ENCODE results near the gene TBC1D7. TPM values are rescaled to one million over a fixed set of nuclear protein-coding genes. Genes with fewer than 3 reads are reported as not detected.

TBC1D7 gene
- total RNA-seq, 1 experiment from 2014 or later: 44.9 TPM

DNA sequence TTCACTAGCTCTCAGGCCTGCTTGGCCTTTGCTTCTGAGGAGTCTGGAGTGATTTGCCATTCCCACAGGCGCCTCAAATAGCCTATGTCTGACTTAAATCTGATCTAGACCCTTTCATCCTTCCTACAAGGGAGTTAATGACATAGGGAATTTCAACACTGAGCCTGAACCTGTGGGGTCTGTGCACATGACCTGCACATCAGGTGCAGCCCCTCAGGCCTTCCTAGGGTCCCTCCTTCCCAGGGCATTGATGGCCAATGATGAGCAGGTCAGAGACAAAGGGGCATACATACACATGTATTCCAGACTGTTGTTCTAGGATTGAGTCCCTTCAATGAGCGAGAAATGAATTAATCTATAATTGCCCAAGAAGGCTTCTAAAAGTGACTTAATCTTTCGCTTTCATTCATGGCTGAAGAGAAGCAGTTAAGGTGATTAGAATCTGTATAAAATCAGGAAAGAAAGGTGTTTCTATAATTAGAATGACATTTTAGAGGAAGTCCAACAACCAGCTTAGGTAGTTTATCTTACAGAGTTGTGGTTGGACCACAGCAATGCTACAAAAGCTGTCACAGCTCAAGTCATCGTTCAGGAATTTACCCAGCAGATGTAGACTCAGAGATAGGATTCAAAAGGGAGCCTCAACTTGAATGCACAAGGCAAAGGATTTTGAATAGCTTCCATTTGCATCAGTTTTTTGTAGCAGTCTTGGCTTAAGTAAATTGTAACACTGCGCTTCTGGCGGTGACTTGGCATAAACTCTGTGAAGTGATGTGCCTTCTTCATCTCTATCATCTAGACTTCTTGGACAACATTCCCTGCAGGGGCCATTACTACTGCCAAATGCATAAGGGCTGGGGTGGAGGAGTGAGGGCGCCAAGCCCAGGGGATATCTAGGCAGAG is 27.0 kb upstream of the TBC1D7 start (continued):
- TF ChIP-seq NR1H2 (CRISPR knock-in tag; IDR thresholded peaks at IDR 0.05): no peak

DNA sequence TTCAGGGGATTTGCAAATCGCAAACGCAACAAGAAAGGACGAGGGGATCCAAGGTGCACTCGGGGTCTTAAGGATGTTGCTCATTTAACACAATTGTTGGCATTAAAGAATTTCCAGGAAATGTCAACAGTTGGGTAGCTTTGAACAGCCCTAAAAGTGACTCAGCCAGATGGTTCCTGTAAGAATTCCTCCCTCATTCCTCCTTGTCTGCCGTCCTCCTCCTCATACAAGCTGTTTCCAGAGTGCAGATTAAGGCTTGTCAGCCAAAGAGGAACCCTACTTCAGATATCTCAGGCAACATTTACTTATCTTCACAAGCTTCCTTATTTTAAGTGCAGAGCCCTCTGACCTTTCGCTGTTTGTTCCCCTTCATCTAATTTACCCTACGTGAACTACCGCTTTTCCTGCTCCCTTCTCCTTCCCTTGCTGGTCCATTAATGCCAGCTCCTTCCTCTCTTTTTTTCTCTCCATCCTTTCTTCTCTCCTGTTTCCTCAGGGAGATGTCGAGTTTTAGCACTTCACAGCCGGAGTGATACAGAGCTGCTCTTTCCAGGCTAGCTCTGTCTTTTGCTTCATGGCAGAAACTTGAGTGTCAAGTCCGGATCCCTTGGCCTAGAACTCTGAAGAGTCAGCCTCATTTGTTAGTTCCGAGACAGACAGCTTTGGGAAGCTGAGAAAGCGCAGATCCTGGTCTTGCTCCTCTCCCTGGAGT is 26.1 kb upstream of the TBC1D7 start:
- Mint-ChIP-seq H3K4me1 (peaks cover 48% of the 10 kb centered on the region), H3K4me3 (no peak overlapping the region), H3K36me3 (no peaks in the 10 kb centered on the region), H3K27me3 (ENCODE audit: low read depth) (no peaks in the 10 kb centered on the region; the same call in 1 of the 2 replicates), H3K27ac (no peak overlapping the region), H3K9me3 (no peaks in the 10 kb centered on the region)
- CTCF ChIA-PET: interaction anchor here (1.2 to 1.4 kb wide), 2 partner anchors 18 to 220 kb away, joined by 3 to 4 read pairs; partner anchors contain the start of gene SIRT5
- POLR2A ChIA-PET: interaction anchor here (0.6 kb wide), 1 partner anchor 26 kb away, joined by 3 read pairs; the partner anchor contains the start of gene TBC1D7
- ATAC-seq (no peak), DNase-seq (ENCODE audit: low spot score) (no peak)
- TF ChIP-seq HMGA2 (CRISPR knock-in tag; IDR thresholded peaks at IDR 0.05): no peak
- TF ChIP-seq, protein P1, sequence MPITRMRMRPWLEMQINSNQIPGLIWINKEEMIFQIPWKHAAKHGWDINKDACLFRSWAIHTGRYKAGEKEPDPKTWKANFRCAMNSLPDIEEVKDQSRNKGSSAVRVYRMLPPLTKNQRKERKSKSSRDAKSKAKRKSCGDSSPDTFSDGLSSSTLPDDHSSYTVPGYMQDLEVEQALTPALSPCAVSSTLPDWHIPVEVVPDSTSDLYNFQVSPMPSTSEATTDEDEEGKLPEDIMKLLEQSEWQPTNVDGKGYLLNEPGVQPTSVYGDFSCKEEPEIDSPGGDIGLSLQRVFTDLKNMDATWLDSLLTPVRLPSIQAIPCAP (CRISPR knock-in tag; IDR thresholded peaks at IDR 0.05): no peak
- TF ChIP-seq, protein P2, sequence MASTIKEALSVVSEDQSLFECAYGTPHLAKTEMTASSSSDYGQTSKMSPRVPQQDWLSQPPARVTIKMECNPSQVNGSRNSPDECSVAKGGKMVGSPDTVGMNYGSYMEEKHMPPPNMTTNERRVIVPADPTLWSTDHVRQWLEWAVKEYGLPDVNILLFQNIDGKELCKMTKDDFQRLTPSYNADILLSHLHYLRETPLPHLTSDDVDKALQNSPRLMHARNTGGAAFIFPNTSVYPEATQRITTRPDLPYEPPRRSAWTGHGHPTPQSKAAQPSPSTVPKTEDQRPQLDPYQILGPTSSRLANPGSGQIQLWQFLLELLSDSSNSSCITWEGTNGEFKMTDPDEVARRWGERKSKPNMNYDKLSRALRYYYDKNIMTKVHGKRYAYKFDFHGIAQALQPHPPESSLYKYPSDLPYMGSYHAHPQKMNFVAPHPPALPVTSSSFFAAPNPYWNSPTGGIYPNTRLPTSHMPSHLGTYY (CRISPR knock-in tag; IDR thresholded peaks at IDR 0.05): no peak
- TF ChIP-seq, protein P3, sequence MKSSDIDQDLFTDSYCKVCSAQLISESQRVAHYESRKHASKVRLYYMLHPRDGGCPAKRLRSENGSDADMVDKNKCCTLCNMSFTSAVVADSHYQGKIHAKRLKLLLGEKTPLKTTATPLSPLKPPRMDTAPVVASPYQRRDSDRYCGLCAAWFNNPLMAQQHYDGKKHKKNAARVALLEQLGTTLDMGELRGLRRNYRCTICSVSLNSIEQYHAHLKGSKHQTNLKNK (CRISPR knock-in tag; IDR thresholded peaks at IDR 0.05): no peak
- TF ChIP-seq, protein P4, sequence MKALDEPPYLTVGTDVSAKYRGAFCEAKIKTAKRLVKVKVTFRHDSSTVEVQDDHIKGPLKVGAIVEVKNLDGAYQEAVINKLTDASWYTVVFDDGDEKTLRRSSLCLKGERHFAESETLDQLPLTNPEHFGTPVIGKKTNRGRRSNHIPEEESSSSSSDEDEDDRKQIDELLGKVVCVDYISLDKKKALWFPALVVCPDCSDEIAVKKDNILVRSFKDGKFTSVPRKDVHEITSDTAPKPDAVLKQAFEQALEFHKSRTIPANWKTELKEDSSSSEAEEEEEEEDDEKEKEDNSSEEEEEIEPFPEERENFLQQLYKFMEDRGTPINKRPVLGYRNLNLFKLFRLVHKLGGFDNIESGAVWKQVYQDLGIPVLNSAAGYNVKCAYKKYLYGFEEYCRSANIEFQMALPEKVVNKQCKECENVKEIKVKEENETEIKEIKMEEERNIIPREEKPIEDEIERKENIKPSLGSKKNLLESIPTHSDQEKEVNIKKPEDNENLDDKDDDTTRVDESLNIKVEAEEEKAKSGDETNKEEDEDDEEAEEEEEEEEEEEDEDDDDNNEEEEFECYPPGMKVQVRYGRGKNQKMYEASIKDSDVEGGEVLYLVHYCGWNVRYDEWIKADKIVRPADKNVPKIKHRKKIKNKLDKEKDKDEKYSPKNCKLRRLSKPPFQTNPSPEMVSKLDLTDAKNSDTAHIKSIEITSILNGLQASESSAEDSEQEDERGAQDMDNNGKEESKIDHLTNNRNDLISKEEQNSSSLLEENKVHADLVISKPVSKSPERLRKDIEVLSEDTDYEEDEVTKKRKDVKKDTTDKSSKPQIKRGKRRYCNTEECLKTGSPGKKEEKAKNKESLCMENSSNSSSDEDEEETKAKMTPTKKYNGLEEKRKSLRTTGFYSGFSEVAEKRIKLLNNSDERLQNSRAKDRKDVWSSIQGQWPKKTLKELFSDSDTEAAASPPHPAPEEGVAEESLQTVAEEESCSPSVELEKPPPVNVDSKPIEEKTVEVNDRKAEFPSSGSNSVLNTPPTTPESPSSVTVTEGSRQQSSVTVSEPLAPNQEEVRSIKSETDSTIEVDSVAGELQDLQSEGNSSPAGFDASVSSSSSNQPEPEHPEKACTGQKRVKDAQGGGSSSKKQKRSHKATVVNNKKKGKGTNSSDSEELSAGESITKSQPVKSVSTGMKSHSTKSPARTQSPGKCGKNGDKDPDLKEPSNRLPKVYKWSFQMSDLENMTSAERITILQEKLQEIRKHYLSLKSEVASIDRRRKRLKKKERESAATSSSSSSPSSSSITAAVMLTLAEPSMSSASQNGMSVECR (CRISPR knock-in tag; IDR thresholded peaks at IDR 0.05; ENCODE audit: borderline replicate concordance): no peak
- no peak for TF ChIP-seq ZNF416 (CRISPR knock-in tag; IDR thresholded peaks at IDR 0.05)
- TF ChIP-seq NR2C2 (CRISPR knock-in tag; IDR thresholded peaks at IDR 0.05): no peak
- no peak for TF ChIP-seq TP53 (CRISPR knock-in tag; IDR thresholded peaks at IDR 0.05)
- TF ChIP-seq, protein P5, sequence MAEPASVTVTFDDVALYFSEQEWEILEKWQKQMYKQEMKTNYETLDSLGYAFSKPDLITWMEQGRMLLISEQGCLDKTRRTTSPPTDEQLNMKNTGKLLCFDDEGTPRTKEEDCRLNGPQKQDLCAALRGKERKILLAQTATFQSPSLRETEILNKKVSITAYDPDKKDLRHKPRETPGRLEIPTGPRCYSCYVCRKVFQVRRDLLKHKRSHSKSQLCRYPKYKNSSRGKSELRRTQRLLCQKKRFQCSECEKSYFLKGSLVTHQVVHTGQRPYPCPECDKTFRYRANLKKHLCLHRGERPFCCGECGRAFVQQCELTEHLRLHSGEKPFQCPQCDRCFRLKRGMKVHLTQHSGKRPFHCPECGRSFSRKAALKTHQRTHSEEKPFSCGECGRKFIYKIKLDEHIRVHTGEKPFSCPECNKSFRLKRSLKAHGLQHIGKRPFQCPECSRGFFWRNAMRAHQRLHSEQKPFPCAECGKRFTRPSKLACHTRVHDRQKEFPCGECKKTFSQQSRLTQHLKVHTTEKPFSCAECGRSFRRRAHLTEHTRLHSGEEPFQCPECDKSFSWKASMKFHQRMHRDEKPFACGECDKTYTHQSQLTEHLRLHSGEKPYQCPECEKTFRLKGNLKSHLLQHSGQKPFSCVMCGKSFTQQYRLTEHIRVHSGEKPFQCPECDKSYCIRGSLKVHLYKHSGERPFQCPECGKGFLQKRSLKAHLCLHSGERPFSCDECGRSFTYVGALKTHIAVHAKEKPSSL (CRISPR knock-in tag; conservative IDR thresholded peaks at IDR 0.05): no peak

DNA sequence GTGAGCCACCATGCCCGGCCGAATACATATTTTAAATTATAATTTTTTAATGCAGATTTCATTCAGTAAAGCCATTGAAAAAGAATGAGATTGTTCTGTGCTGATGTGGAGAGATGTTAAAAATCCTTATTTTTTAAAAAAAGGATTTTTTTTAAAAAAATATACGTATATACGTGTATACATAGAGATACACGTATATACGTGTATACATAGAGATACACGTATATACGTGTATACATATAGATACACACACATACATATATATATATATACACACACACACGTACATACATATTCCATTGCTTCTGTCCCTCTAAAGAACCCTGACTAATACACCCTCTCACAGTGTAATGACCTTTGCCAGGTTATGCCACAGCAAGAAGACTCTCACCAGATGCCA is 23.8 kb upstream of the TBC1D7 start:
- no peak for ATAC-seq
- H3K36me3 Mint-ChIP-seq: no peaks in the 10 kb centered on the region
- ChIA-PET CTCF (no interaction called here), POLR2A (no interaction called here)
- peaks cover 32% of the 10 kb centered on the region for H3K4me1 Mint-ChIP-seq
- no peaks in the 10 kb centered on the region for H3K27me3 Mint-ChIP-seq (ENCODE audit: low read depth)
- no peak overlapping the region for H3K27ac Mint-ChIP-seq
- no peak for DNase-seq (ENCODE audit: low spot score)
- no peaks in the 10 kb centered on the region for H3K9me3 Mint-ChIP-seq
- H3K4me3 Mint-ChIP-seq: no peak overlapping the region
- TF ChIP-seq, protein P6, sequence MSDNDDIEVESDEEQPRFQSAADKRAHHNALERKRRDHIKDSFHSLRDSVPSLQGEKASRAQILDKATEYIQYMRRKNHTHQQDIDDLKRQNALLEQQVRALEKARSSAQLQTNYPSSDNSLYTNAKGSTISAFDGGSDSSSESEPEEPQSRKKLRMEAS (CRISPR knock-in tag; IDR thresholded peaks at IDR 0.05): no peak
- no peak for TF ChIP-seq ATF1 (CRISPR knock-in tag; IDR thresholded peaks at IDR 0.05)
- TF ChIP-seq MYBL2 (CRISPR knock-in tag; IDR thresholded peaks at IDR 0.05): no peak
- TF ChIP-seq, protein P2 (CRISPR knock-in tag; IDR thresholded peaks at IDR 0.05): no peak
- no peak for TF ChIP-seq HMGA2 (CRISPR knock-in tag; IDR thresholded peaks at IDR 0.05)
- TF ChIP-seq FOXK1 (CRISPR knock-in tag; IDR thresholded peaks at IDR 0.05): no peak
- TF ChIP-seq ZNF121 (CRISPR knock-in tag; IDR thresholded peaks at IDR 0.05): no peak
- TF ChIP-seq, protein P7, sequence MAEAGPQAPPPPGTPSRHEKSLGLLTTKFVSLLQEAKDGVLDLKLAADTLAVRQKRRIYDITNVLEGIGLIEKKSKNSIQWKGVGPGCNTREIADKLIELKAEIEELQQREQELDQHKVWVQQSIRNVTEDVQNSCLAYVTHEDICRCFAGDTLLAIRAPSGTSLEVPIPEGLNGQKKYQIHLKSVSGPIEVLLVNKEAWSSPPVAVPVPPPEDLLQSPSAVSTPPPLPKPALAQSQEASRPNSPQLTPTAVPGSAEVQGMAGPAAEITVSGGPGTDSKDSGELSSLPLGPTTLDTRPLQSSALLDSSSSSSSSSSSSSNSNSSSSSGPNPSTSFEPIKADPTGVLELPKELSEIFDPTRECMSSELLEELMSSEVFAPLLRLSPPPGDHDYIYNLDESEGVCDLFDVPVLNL (CRISPR knock-in tag; IDR thresholded peaks at IDR 0.05; ENCODE audit: borderline replicate concordance, low read depth): no peak

Data from WTC11 (cell line).